ENCODE results near the gene HAP1. TPM values are rescaled to one million over a fixed set of nuclear protein-coding genes. Genes with fewer than 3 reads are reported as not detected.

Gene HAP1
- total RNA-seq, 1 experiment from 2014 or later, result 11.6 TPM

- Histone ChIP-seq H3K4me3 (ENCODE audit: low read depth in 2 of 2, low read length in 2 of 2) (no peak overlapping the region), H3K36me3 (ENCODE audit: control insufficient read depth, insufficient read depth, low read length) (no peaks in the 10 kb centered on the region), H3K9me3 (ENCODE audit: control insufficient read depth, insufficient read depth, low read depth, low read length) (no peaks in the 10 kb centered on the region; the same call in 1 of the 2 replicates), H3K4me1 (ENCODE audit: control insufficient read depth, insufficient read depth, low read length) (peaks cover 6% of the 10 kb centered on the region), H3K27me3 (ENCODE audit: control insufficient read depth, insufficient read depth, low read length) (no peaks in the 10 kb centered on the region), H3K27ac (ENCODE audit: low read length) (no peak overlapping the region)
- intact Hi-C loops (cut with micrococcal nuclease; ENCODE audit: unreplicated experiment) (no loop called here), in situ Hi-C loops (cut with HindIII; ENCODE audit: low pct_unique_long_range_greater_than_20kb, low sequenced_read_pairs) (no loop called here)
- TF ChIP-seq TCF7L2 (IDR thresholded peaks at IDR 0.05; ENCODE audit: low read depth, low read length) (no peak), SIN3A (IDR thresholded peaks at IDR 0.05; ENCODE audit: borderline replicate concordance, insufficient read depth, low read depth, low read length) (no peak), CTCF (IDR thresholded peaks at IDR 0.05) (no peak), REST (IDR thresholded peaks at IDR 0.05; ENCODE audit: insufficient read depth in 1 of 2, low read depth in 2 of 2, low read length in 1 of 2) (no peak), POLR2AphosphoS5 (IDR thresholded peaks at IDR 0.05; ENCODE audit: low read depth, low read length) (no peak)
- ATAC-seq (no peak), DNase-seq (ENCODE audit: low read depth, low spot score) (no peak)
- ChIA-PET POLR2A (no interaction called here), CTCF (interaction anchor here (0.5 kb wide), 1 partner anchor 9 kb away, joined by 6 read pairs; no protein-coding TSS in a partner anchor)
- no TSS peak for BruUV-seq (replicated peaks)
Observed at GRCh38 chr17:41681776-41682175, 52.7 kb downstream of the HAP1 start.

GRCh38 chr17:41680426-41681040 is 53.9 kb downstream of the HAP1 start:
- H3K4me3 ChIP-seq (ENCODE audit: low read depth in 2 of 2, low read length in 2 of 2), result no peak overlapping the region
- H3K4me1 ChIP-seq (ENCODE audit: control insufficient read depth, insufficient read depth, low read length), result peaks cover 6% of the 10 kb centered on the region
- no peak for DNase-seq (ENCODE audit: low read depth, low spot score)
- TF ChIP-seq CTCF (IDR thresholded peaks at IDR 0.05) (no peak), TCF7L2 (IDR thresholded peaks at IDR 0.05; ENCODE audit: low read depth, low read length) (no peak), REST (IDR thresholded peaks at IDR 0.05; ENCODE audit: insufficient read depth in 1 of 2, low read depth in 2 of 2, low read length in 1 of 2) (no peak), POLR2AphosphoS5 (IDR thresholded peaks at IDR 0.05; ENCODE audit: low read depth, low read length) (no peak)
- no peaks in the 10 kb centered on the region for H3K36me3 ChIP-seq (ENCODE audit: control insufficient read depth, insufficient read depth, low read length)
- BruUV-seq (replicated peaks), result no TSS peak
- no peak overlapping the region for H3K27ac ChIP-seq (ENCODE audit: low read length)
- ATAC-seq, result no peak
- intact Hi-C loops (cut with micrococcal nuclease; ENCODE audit: unreplicated experiment), result no loop called here
- no peaks in the 10 kb centered on the region for H3K9me3 ChIP-seq (ENCODE audit: control insufficient read depth, insufficient read depth, low read depth, low read length)
- POLR2A ChIA-PET, result interaction anchor here (0.6 to 2.8 kb wide), 2 partner anchors 8 to 140 kb away, joined by 9 to 22 read pairs; partner anchors contain the start of gene EIF1
- CTCF ChIA-PET, result interaction anchor here (0.6 to 0.8 kb wide), 3 partner anchors 15 to 106 kb away, joined by 3 to 4 read pairs (median 3); partner anchors contain the start of gene JUP
- no peaks in the 10 kb centered on the region for H3K27me3 ChIP-seq (ENCODE audit: control insufficient read depth, insufficient read depth, low read length)
- in situ Hi-C loops (cut with HindIII; ENCODE audit: low pct_unique_long_range_greater_than_20kb, low sequenced_read_pairs), result no loop called here

All from Panc1 (cell line).